ENCODE measurements around the gene MKNK1.
A peak's percentile ranks its signal among the peaks of the same experiment; 100 is the strongest.

MKNK1 gene

DNA sequence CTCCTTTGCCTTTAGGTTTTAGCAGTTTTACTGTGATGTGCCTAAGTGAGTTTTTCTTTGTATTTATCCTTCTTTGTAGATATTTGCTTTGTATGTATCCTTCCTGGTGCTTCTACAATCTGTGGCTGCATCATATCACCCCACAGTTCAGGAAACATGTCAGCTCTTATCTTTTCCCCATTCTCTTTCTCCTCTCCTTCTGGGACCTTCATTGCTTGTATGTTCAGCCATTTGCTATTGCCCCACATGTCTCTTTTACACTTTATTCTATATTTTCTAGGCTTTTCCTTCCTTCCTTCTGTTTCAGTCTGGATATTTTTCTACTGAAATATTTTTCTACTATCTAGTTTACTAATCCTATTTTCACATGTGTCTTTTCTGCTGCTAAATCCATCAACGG lies 67.5 kb downstream of the MKNK1 start:
- no peak overlapping the region for H3K27ac ChIP-seq
- DNase-seq (ENCODE audit: low spot score): no peak
- ChIA-PET POLR2A (ENCODE audit: low non-redundant PET) (no interaction called here), CTCF (interaction anchor here (2.0 kb wide), 1 partner anchor 12 kb away, joined by 9 read pairs; no protein-coding TSS in a partner anchor)
- no peak for TF ChIP-seq CTCF (conservative IDR thresholded peaks at IDR 0.05; ENCODE audit: low read depth)

DNA sequence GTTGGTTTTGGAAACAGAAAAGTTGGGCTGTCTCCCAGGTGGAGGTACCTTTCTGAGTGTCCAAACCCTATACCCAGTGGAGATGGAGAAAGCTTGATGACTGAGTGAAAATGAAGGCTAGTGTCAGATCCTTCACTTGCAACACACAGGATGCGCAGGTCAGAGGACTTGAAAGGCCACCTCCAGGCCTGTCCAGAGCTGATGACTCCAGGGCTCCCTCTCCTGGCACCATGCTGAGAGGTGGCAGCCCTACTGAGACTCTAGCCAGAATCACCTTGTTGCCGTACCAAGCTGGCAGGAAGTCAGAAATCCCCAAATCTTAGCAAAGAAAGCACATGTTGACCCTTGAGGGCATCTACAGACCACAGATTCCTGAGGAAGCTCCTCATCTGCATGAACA lies 69.0 kb downstream of the MKNK1 start:
- ChIA-PET CTCF (interaction anchor here (0.6 to 2.3 kb wide), 9 partner anchors 9 to 95 kb away, joined by 3 to 9 read pairs (median 3); no protein-coding TSS in a partner anchor), POLR2A (ENCODE audit: low non-redundant PET) (no interaction called here)
- no peak overlapping the region for H3K27ac ChIP-seq
- peak; percentile 36 for TF ChIP-seq CTCF (conservative IDR thresholded peaks at IDR 0.05; ENCODE audit: low read depth)
- DNase-seq (ENCODE audit: low spot score): no peak

DNA sequence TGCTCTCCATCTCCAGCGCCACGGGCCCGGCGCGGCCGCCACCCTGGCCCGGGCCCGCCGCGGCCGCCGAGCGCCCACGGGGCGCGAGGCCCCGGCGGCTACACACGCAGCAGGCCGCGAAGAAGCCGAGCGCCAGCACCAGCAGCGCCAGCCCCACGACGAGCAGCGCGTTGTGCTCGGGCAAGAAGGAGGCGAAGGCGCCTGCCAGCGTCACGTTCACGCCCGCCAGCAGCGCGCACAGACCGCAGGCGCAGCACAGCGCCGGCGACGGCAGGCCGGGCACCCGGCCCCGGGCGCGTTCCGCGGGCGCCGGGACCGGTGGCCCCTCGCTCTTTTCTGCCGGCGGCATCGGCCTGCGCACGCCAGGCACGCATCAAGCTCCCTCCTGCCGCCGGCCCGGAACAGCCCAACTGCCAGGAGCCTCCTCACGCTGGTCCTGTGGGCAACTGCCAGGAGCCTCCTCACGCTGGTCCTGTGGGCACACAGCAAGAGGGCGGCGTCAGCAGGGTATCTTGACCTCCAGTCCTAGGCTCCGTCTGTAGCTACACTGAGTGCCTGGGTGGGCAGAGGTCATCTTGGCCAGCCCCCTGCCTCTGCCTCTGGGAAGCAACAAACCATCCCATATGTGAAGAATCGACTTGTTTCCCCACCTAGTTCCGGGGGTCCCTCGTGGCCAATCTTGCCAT lies 70.7 kb downstream of the MKNK1 start:
- CTCF ChIA-PET: interaction anchor here (0.6 to 2.4 kb wide), 10 partner anchors 9 to 976 kb away, joined by 3 to 9 read pairs (median 3); no protein-coding TSS in a partner anchor
- H3K27ac ChIP-seq: no peak overlapping the region
- DNase-seq (ENCODE audit: low spot score): no peak
- no peak; the same call in 1 of the 2 replicates for TF ChIP-seq CTCF (conservative IDR thresholded peaks at IDR 0.05; ENCODE audit: low read depth)
- POLR2A ChIA-PET (ENCODE audit: low non-redundant PET): no interaction called here

DNA sequence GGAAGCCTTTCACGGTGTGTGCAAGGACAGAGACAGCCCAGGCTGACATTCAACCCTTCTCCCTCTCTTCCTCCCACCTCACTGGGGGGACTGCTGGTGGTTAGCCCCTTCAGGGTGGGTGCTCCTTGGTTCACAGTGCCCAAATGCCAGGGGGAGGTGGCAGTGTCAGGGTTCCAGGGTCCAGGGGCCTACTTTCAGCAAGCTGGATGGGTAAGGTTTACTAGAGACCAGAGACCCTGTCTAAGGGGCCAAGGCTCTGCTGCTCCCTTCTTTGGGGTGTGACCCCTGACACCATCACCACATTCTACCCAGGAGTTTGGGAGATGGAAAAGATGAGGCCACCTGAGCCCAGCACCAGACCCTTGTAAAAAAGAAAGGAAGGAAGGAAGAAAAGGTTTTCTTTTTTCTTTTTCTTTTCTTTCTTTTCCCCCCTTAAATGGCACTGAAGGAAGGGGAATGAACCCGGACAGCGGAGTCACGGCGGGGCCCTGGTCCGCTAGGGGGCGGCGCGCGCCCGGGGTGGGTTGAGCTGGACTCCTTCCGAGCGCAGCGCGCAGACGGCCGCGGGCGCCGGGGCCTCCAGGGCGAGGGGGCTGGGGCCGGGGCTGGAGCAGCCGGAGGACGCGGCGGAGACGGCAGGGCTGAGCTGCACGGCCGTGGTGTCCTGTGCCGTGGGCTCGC lies 71.4 kb downstream of the MKNK1 start:
- no peak for DNase-seq (ENCODE audit: low spot score)
- H3K27ac ChIP-seq: no peak overlapping the region
- peak; percentile 72 for TF ChIP-seq CTCF (conservative IDR thresholded peaks at IDR 0.05; ENCODE audit: low read depth)
- POLR2A ChIA-PET (ENCODE audit: low non-redundant PET): no interaction called here
- CTCF ChIA-PET: interaction anchor here (0.6 to 2.4 kb wide), 9 partner anchors 10 to 975 kb away, joined by 3 to 8 read pairs (median 3); no protein-coding TSS in a partner anchor

GRCh38 chr1:46532095-46532494 lies 72.0 kb downstream of the MKNK1 start:
- H3K27ac ChIP-seq: no peak overlapping the region
- ChIA-PET CTCF (interaction anchor here (0.5 to 2.4 kb wide), 4 partner anchors 10 to 120 kb away, joined by 4 to 8 read pairs (median 4); no protein-coding TSS in a partner anchor), POLR2A (ENCODE audit: low non-redundant PET) (no interaction called here)
- DNase-seq (ENCODE audit: low spot score): no peak
- no peak for TF ChIP-seq CTCF (conservative IDR thresholded peaks at IDR 0.05; ENCODE audit: low read depth)

DNA sequence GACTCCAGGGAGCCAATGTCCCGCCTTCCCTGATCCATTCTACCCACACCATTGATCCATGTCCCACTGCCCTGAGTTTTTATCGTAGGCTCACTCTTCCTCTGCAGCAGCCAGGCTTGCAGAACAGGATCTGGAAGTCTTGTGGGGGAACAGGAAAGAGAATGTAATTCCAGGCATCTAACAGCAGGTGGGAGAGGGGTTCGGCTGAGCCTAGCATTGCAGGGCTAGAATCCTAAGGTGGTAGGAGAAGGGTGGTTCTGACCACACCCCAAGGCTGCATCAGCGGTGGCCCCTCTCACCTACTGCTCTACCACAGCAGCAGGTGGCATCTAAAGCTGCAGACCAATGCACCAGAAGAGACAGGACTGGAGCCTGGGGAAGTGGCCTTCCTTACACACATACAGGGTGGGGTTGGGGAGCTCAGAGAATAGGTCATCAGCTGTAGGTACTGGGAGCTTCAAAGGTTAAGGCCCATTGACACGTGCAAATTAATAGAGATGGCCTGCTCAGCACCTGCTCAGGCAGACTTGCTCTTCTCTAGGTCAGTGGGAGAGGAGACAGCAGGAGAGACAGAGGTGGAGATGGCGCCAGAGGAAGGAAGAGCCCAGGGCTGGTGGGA lies 73.2 kb downstream of the MKNK1 start:
- H3K27ac ChIP-seq: no peak overlapping the region
- ChIA-PET POLR2A (ENCODE audit: low non-redundant PET) (no interaction called here), CTCF (interaction anchor here (0.6 to 1.7 kb wide), 5 partner anchors 17 to 228 kb away, joined by 3 to 5 read pairs (median 4); partner anchors contain the start of gene LRRC41)
- no peak for DNase-seq (ENCODE audit: low spot score)
- TF ChIP-seq CTCF (conservative IDR thresholded peaks at IDR 0.05; ENCODE audit: low read depth): no peak

Data from RWPE1 (cell line).